T-helper 1 cell (primary cell): Measurements from ENCODE around the gene WDR90.

ENCODE experiments used
- DNase-seq, 5 donors: peaks; one replicate each; pipeline ENCODE4 v3.0.0-alpha.2; 2012 to 2020

The WDR90 gene

GRCh38 chr16:626787-627453, 22.2 kb upstream of the WDR90 start:
- no peak for DNase-seq

GRCh38 chr16:627454-628239, 21.5 kb upstream of the WDR90 start:
- no peak for DNase-seq

- no peak for DNase-seq
Observed at GRCh38 chr16:628321-629061, 20.7 kb upstream of the WDR90 start.

- no peak for DNase-seq
Observed at GRCh38 chr16:629185-629832, 19.9 kb upstream of the WDR90 start.

GRCh38 chr16:629833-630248, 19.3 kb upstream of the WDR90 start:
- DNase-seq: no peak

GRCh38 chr16:630249-630814, 18.8 kb upstream of the WDR90 start:
- DNase-seq: no peak

GRCh38 chr16:630815-631405, 18.3 kb upstream of the WDR90 start, which contains the start of gene WFIKKN1:
Gene WFIKKN1, plus strand, starts transcription at chr16:630985. Its CDS starts 269 bp downstream, at chr16:631254.
- DNase-seq: no peak

GRCh38 chr16:631808-632358, 17.3 kb upstream of the WDR90 start:
- no peak for DNase-seq

- DNase-seq: no peak
Observed at GRCh38 chr16:632486-633335, 16.5 kb upstream of the WDR90 start.

GRCh38 chr16:633336-634050, 15.7 kb upstream of the WDR90 start:
- no peak for DNase-seq

GRCh38 chr16:634051-634670, 15.0 kb upstream of the WDR90 start:
- DNase-seq: no peak

GRCh38 chr16:634996-635395, 14.2 kb upstream of the WDR90 start:
- DNase-seq: no peak

GRCh38 chr16:635573-636205, 13.5 kb upstream of the WDR90 start:
- no peak for DNase-seq

GRCh38 chr16:636206-637080, 12.7 kb upstream of the WDR90 start, which contains the start of gene METTL26:
Gene METTL26, minus strand, starts transcription at chr16:636305. Its CDS starts 15 bp downstream, at chr16:636290.
- peak; percentile 83 to 94 (median 90) for DNase-seq

- DNase-seq: peak in 4 of 5 donors; percentile 81 to 86 (median 84)
Observed at GRCh38 chr16:637081-638018, 11.8 kb upstream of the WDR90 start.

GRCh38 chr16:638034-638543, 11.1 kb upstream of the WDR90 start:
- no peak for DNase-seq

- DNase-seq: no peak
Observed at GRCh38 chr16:638836-639235, 10.3 kb upstream of the WDR90 start.
